A673 (cell line): ENCODE results near the gene CCDC13. TPM values are rescaled to one million over a fixed set of nuclear protein-coding genes. Genes with fewer than 3 reads are reported as not detected.

ENCODE experiments used
- BruUV-seq: library from RNA; stranded (reverse); fragments of 400-500 nt; replicated peaks from 2 replicates; lab custom pipeline; 2021; lab: Mats Ljungman, UMichigan
- CTCF ChIA-PET: fragments of 300-600 bp; sonication (Branson Sonifier 250); formaldehyde crosslinking; loops from one replicate; lab custom pipeline; 2022; ENCODE audit warnings: antibody characterized with exemption; lab: Charles Lee
- POLR2A ChIA-PET: fragments of 300-600 bp; sonication (Branson Sonifier 250); formaldehyde crosslinking; loops from one replicate; lab custom pipeline; 2022; ENCODE audit warnings: antibody characterized with exemption; ENCODE audit not compliant: low non-redundant PET; lab: Charles Lee
- DNase-seq: peaks from one replicate; pipeline ENCODE4 v3.0.0-alpha.2; 2015; ENCODE audit warnings: low spot score
- H3K27ac ChIP-seq: fragments of 200-600 bp; sonication (generic); 2 replicates; pipeline ENCODE4 v1.5.1; 2016; ENCODE audit warnings: mixed run types, low read depth, mild to moderate bottlenecking, mixed read lengths, antibody characterized with exemption, low read length; ENCODE audit not compliant: poor library complexity, severe bottlenecking
- H3K27me3 ChIP-seq: fragments of 200-600 bp; sonication (generic); replicated peaks from 2 replicates; pipeline ENCODE4 v1.6.1; 2017; ENCODE audit warnings: mixed run types, low read depth, mild to moderate bottlenecking, mixed read lengths, antibody characterized with exemption, low read length; ENCODE audit not compliant: insufficient read depth, poor library complexity
- H3K36me3 ChIP-seq: fragments of 200-600 bp; sonication (generic); 2 replicates; pipeline ENCODE4 v1.6.1; 2016; ENCODE audit warnings: mixed run types, mild to moderate bottlenecking, mixed read lengths, antibody characterized with exemption, low read length; ENCODE audit not compliant: insufficient read depth, poor library complexity, severe bottlenecking
- H3K4me1 ChIP-seq: fragments of 200-600 bp; sonication (generic); 2 replicates; pipeline ENCODE4 v1.6.1; 2017; ENCODE audit warnings: mixed run types, mild to moderate bottlenecking, mixed read lengths, antibody characterized with exemption, low read length; ENCODE audit not compliant: insufficient read depth, poor library complexity, severe bottlenecking
- H3K4me3 ChIP-seq: fragments of 200-600 bp; sonication (generic); 2 replicates; pipeline ENCODE4 v1.5.1; 2016; ENCODE audit warnings: low read depth, mixed run types, mild to moderate bottlenecking, mixed read lengths, low read length; ENCODE audit not compliant: poor library complexity, severe bottlenecking
- H3K9me3 ChIP-seq: fragments of 200-600 bp; sonication (generic); 2 replicates; pipeline ENCODE4 v1.6.1; 2016; ENCODE audit warnings: mixed run types, low read depth, mild to moderate bottlenecking, mixed read lengths, antibody characterized with exemption, low read length; ENCODE audit not compliant: poor library complexity, severe bottlenecking
- EZH2 ChIP-seq: fragments of 200-600 bp; sonication (generic); IDR thresholded peaks from 2 replicates; pipeline ENCODE4 v1.6.1; 2017; ENCODE audit warnings: borderline replicate concordance, low read depth, mild to moderate bottlenecking, mixed read lengths, antibody characterized with exemption, low read length; ENCODE audit not compliant: poor library complexity, severe bottlenecking
- intact Hi-C: fragments of 100-400 bp; cut with micrococcal nuclease; formaldehyde crosslinking; loops from one replicate; pipeline ENCODE4 v1.10.0; 2022; ENCODE audit not compliant: unreplicated experiment
- total RNA-seq: library from RNA; stranded (reverse); gene quantifications from 2 replicates; pipeline ENCODE4 v1.2.3, GENCODE V29; 2021
- TF ChIP-seq, protein P1 (sequence below): fragments of 300-800, 200-600 bp; sonication (generic); conservative IDR thresholded peaks from 2 replicates; pipeline ENCODE4 v1.5.1; 2017; ENCODE audit warnings: low read depth, mild to moderate bottlenecking, antibody characterized with exemption, low read length, moderate library complexity, mixed read lengths

The CCDC13 gene
- total RNA-seq, 1 experiment from 2014 or later: not detected

DNA sequence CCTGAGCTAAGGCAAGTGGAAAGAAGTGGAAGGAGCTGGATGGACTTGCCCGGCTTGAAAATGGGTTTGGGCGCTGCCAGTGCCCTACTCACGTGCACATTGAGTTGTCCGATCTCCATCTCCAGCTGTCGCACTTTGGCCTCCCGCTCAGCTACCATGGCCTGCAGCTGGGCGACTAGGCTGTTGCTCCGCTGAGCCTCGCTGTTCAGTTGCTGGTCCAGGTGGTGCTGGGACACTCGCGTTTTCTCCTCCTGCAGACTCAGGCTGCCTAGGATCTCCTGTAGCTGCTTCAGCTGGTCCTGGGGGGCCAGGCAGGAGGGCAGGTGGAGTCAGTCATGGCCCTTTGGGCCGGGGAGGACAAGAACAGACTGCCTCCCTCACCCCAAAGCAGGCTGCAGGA, 37.4 kb downstream of the CCDC13 start:
- CTCF ChIA-PET: no interaction called here
- H3K27me3 ChIP-seq: no peaks in the 10 kb centered on the region

GRCh38 chr3:42735019-42735418, 38.0 kb downstream of the CCDC13 start:
- DNase-seq: no peak
- H3K27me3 ChIP-seq: no peaks in the 10 kb centered on the region
- no TSS peak for BruUV-seq
- no peak overlapping the region for H3K4me3 ChIP-seq
- ChIA-PET POLR2A (no interaction called here), CTCF (no interaction called here)
- H3K4me1 ChIP-seq: no peaks in the 10 kb centered on the region
- intact Hi-C loops: no loop called here
- H3K36me3 ChIP-seq: no peaks in the 10 kb centered on the region
- H3K9me3 ChIP-seq: no peaks in the 10 kb centered on the region
- TF ChIP-seq, protein P1, sequence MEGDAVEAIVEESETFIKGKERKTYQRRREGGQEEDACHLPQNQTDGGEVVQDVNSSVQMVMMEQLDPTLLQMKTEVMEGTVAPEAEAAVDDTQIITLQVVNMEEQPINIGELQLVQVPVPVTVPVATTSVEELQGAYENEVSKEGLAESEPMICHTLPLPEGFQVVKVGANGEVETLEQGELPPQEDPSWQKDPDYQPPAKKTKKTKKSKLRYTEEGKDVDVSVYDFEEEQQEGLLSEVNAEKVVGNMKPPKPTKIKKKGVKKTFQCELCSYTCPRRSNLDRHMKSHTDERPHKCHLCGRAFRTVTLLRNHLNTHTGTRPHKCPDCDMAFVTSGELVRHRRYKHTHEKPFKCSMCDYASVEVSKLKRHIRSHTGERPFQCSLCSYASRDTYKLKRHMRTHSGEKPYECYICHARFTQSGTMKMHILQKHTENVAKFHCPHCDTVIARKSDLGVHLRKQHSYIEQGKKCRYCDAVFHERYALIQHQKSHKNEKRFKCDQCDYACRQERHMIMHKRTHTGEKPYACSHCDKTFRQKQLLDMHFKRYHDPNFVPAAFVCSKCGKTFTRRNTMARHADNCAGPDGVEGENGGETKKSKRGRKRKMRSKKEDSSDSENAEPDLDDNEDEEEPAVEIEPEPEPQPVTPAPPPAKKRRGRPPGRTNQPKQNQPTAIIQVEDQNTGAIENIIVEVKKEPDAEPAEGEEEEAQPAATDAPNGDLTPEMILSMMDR: no peak
- TF ChIP-seq EZH2: no peak
- no peak overlapping the region for H3K27ac ChIP-seq

More for the DNA sequence above, 37.4 kb downstream of the CCDC13 start:
- no peak for TF ChIP-seq EZH2
- TF ChIP-seq, protein P1: no peak
- H3K27ac ChIP-seq: no peak overlapping the region
- no TSS peak for BruUV-seq
- H3K4me3 ChIP-seq: no peak overlapping the region
- POLR2A ChIA-PET: no interaction called here
- intact Hi-C loops: no loop called here
- no peaks in the 10 kb centered on the region for H3K9me3 ChIP-seq
- DNase-seq: no peak
- no peaks in the 10 kb centered on the region for H3K4me1 ChIP-seq
- no peaks in the 10 kb centered on the region for H3K36me3 ChIP-seq

DNA sequence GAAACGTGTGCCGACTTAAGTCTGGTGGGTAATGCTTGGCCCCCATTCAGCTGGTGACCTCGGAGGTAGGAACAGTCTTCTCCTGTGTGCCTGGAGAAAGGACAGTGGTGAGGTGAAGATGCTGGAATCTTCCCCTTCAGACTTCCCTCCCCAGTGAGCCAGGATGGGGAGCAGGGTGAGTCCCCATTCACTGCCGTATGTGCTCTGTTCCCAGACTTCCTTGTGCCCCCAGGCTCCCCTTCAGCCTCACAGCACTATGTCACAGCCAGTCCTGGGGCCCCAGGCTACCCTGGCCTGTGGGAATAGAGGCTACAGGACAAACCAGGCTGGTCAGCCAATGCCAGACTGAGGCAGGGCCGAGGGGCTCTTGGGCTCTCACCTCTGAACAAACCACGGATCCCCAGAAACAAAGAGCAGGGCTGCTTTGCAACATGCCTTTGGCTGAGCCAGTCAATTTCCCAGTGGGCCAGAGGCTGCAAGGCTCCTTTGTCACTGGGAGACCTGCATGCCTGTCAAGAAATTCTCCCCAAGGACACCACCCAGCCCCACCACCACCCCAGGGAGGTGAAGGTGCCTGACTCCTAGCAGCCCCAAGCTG, 38.7 kb downstream of the CCDC13 start:
- H3K4me3 ChIP-seq: no peak overlapping the region
- H3K27ac ChIP-seq: no peak overlapping the region
- intact Hi-C loops: no loop called here
- H3K27me3 ChIP-seq: no peaks in the 10 kb centered on the region
- ChIA-PET POLR2A (no interaction called here), CTCF (no interaction called here)
- H3K36me3 ChIP-seq: no peaks in the 10 kb centered on the region
- DNase-seq: no peak
- BruUV-seq: no TSS peak
- no peaks in the 10 kb centered on the region for H3K4me1 ChIP-seq
- no peaks in the 10 kb centered on the region for H3K9me3 ChIP-seq
- no peak for TF ChIP-seq EZH2
- TF ChIP-seq, protein P1: no peak
